Left forelimb (tissue), 1 donor: ENCODE measurements around the gene LZTR1.

Source experiments
- DNase-seq: peaks from one replicate; pipeline ENCODE4 v3.0.0-alpha.2; 2018; ENCODE audit warnings: low spot score

LZTR1 gene

DNA sequence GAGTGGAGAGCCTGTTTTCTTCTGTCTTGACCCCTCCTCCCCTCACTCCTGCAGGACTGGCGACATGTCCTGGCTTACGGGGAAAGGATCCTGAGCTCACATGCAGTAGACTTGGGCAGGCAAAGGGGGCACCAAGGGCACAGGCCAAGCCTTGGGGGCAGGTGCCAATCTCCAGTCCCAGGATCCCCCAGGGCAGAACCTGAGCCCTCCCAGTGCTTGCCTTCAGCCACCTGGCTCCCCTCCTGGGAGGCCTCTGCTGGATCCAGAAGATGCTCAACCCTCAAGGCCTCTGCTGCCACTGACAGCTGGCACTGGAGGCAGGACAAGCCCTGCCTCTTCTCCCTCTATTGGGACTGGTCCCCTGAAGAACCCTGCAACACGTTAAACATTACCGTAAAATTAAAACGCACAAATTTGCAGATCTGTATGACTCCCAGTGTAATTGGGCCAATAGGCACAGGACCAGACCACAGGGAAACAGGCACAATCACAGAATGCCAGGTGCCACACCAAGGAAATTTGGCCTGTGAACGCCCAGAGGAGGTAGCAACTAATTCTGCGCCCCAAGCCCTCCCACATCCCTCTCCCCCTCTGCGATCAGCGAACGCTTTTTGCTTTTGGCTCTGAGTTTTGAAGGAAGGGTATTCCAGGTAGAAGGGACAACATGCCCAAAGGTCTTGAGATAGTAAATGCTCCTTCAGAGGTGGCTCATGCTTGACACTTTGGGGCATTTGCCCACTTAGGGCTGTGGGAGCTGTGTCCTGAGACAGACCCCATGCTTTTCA, 967 bp upstream of the LZTR1 start:
- DNase-seq, result no peak

DNA sequence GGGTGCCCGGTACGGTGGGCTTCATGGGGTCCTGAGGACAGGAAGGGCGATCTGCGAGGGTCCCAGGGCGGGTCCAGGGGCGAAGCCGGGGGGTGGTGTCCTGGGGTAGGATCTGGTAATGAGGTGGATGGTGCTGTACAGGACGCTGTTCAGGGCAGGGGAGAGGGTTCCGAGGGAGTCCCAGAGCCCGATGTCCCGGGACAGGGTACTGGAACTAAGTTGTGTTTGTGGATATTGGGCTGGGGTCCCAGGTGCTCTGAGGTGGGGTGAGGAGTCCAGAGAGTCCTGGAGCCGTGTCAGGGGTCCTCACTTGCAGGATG, 426 bp downstream of the LZTR1 start:
- no peak for DNase-seq

DNA sequence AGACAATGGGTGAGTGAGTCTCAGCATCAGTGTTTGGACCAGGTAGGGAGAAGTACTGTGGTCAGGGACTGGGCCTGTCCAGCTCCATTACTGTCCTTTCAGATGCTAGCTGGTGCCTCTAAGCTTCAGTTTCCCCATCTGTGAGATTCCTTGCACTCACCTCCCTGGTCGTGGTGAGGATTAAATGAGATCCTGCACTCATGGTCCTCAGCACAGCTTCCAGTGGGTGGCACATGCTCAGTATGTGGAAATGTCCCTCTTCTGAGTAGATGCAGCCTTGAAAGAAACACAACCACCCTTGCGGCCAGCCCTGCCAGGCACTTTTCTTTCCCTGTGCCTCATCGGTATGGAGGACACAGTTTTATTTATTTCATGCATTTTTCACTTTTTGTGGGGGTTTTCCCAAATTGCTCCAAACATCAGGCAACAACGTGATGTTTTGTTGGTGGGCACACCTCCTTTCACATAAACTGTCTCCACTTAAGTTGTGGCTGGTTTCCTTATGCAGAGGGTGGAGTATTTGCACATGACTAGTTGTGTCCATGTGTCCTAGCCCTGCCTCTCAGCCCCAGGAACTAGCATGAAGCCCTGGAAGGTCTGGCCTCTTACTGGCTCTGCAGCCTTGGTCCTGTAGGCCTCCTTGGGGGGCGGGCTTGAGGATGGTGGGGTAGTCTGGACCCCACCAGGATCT, 1.1 kb downstream of the LZTR1 start:
- no peak for DNase-seq

DNA sequence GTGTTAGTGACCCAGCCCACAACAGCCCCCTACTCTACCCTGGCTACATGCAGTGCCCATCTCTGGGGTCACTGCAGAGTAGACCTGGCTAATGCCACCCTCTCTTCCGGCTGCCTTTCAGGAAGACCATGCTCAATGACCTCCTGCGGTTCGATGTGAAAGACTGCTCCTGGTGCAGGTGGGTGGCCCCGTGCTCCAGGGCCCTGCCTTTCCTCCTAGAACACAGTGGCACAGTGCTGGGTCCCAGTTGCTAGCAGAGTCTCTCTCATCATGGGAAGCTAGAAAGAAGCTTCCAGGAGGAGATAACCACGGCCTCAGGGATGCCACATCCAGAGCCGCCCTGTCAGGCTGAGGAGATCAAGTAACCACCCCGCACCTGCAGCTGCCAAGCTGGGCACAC, 3.6 kb downstream of the LZTR1 start:
- no peak for DNase-seq

DNA sequence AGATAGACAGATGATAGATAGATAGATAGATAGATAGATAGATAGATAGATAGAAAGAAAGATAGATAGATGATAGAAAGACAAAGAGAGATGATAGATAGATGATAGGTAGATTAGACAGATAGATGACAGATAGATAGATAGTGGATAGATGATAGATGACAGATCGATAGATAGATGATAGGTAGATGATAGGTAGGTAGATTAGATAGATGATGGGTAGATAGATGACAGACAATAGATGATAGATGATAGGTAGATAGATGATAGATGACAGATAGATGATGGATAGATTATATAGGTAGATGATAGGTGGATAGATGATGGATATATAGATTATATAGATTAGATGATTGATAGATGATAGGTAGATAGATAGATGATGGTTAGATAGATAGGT, 4.3 kb downstream of the LZTR1 start:
- no peak for DNase-seq

DNA sequence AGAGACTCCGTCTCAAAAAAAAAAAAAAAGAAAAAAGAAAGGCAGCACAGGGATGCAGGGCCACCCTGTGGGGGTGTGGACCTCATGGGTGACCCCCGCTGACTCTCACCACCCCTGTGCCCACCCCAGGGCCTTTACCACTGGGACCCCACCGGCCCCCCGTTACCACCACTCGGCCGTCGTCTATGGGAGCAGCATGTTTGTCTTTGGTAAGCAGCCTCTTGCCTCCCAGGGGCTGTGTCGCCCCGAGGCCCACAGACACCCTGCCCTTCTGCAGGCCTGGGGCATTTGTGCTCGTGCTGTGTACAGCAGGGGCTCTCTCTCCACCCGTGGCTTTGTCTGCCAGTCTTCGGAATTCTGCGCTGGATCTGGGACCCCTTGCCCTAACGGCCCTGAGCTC, 5.3 kb downstream of the LZTR1 start:
- no peak for DNase-seq

DNA sequence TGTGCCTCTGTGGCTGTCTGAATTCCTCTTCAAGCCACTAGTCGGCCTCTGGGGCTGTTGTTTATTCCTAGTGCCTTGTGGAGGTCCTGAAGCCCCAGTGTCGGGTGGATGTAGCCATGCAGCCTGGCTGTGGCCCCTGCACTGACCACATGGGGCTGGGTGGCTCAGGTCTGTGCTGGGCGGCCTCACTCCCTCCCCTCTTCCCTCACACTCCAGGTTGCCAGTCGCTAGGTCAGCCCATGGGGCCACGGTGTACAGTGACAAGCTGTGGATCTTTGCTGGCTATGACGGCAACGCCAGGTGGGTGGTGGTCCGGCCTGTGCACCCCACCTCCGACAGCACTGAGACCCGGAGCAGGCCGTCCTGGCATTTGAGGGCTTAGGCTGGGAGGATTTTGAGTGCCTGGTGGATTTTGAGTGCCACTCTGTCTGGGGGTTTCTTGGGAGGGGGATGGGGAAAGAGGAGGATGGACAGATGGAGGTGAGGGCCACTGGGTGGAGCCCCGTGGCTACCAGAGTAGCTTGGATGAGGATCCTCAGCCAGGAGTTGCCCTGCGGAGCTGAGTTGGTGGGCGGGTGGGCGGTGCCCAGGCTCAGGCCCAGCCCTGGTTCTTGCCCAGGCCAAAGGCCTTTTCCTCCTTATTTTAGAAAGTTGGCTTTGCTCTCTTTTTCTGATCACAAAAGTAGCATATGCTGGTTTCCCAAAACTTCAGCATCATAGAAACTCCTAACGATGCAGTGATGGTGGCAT, 6.7 kb downstream of the LZTR1 start:
- no peak for DNase-seq

DNA sequence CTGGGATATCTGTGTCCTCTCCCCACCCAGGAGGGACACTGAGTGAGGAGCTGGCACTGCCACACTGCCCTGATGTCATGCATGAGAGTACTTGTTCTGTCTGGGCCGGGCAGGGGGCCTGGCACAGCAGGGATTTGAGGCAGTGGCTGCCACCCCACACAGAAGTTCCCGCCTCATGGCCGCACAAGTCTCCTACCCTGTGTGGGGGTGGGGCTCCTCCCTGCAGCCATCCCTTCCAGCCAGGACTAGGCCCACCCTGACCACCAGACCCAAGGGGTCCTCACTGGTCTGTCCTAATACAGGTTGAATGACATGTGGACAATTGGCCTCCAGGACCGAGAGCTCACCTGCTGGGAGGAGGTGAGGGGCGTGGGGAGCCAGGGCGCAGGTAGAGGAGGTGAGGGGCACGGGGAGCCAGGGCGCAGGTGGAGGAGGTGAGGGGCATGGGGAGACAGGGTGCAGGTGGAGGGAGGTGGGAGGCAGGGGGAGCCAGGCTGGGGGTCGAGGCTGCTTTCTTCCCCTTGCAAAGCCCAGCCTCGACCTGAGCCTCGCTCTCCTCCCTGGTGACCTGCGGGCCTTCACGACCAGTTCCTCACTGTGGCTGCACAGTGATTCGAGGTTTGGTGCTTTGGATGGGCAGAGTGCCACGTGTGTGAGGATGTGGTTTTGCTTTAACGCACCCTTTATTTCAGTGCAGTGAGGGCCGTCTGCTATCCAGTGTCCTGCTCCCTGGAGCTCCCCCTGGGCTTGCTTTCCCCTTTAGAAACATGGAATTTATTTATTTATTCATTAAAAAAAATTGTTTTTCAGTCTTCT, 7.4 kb downstream of the LZTR1 start:
- no peak for DNase-seq

DNA sequence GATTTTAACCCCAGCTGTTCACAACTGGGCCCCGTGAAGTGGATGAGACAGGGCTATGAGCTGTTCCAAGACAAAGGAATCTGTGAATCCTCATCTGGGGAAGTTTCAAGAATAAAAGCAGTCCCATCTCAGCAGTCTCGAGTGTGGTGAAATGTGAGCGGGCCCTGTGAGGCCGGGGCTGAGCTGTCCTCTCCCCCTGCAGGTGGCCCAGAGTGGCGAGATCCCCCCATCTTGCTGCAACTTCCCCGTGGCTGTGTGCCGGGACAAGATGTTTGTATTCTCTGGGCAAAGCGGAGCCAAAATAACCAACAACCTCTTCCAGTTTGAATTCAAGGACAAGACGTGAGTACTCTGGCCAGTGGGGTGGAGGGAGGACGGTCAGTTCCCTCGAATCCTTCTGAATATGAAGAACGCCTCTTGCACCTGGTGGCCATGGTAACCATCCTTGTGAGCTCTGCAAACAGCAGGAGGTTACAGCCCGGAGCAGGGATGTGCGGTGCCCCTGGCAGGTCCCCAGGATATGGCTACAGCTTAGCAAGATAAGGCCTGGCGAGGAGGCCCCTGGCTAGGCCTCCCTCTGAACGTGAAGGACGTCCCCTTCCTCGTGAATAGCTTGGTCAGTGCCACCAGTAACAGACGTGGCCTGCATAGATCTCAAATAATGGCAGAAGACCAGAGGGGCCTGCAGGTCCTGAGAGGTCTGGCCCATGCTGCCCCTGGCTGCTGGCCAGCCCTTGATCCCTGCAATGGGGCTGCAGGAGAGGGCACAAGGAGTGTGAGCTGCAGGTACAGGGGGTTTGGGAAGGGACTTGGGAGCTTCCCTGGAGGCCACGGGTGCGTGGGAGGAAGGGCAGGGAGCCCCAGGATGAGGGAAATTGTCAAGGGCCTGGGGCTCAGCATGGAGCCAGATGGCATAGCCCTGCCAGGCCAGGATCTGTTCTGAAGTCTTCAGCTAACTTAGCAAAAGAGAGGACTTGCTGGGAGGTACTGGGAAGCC, 8.4 kb downstream of the LZTR1 start:
- no peak for DNase-seq

DNA sequence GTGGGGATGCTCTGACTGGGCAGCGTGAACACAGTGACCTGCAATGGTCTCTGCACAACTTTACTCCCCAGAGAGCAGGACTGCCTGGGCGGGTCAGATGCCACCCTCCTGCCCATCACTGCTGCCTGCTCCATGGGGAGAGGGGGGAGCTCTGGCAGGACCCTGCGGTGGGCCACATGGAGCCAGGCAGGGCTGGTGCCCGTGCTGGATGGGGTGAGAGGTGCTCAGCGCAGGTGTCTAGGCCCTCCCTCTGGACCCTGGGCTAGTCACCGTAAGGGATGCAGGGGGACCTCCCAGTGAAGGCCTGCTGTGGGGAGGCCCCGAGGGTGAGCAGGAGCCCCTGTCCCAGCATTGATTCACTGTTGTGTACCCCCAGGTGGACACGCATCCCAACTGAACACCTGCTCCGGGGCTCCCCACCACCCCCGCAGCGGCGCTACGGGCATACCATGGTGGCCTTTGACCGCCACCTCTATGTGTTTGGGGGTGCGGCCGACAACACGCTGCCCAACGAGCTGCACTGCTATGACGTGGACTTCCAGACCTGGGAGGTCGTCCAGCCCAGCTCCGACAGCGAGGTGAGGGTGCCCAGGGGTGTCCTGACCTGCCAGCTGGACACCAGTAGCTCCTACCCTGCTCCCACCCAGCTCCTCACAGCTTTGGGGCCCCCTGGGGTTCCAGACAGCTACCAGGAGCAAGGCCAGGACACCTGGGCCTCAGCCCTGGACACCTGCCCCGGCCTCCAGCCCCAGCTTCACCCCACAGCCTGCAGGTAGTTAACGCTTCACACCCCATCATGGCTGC, 9.4 kb downstream of the LZTR1 start:
- no peak for DNase-seq

DNA sequence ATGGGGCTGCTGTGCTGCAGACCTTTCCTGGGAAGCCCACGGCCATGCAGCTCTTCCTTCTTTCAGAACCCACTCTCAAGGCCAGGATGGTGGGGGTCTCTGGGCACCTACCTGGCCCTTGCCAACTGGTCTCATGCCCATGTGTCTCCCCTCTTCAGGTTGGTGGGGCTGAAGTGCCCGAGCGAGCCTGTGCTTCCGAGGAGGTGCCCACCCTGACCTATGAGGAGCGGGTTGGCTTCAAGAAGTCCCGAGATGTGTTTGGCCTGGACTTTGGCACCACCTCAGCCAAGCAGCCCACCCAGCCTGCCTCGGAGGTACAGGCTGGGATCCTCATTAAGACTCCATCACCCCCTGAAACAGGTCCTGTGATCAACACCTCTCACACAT, 10.0 kb downstream of the LZTR1 start:
- no peak for DNase-seq

DNA sequence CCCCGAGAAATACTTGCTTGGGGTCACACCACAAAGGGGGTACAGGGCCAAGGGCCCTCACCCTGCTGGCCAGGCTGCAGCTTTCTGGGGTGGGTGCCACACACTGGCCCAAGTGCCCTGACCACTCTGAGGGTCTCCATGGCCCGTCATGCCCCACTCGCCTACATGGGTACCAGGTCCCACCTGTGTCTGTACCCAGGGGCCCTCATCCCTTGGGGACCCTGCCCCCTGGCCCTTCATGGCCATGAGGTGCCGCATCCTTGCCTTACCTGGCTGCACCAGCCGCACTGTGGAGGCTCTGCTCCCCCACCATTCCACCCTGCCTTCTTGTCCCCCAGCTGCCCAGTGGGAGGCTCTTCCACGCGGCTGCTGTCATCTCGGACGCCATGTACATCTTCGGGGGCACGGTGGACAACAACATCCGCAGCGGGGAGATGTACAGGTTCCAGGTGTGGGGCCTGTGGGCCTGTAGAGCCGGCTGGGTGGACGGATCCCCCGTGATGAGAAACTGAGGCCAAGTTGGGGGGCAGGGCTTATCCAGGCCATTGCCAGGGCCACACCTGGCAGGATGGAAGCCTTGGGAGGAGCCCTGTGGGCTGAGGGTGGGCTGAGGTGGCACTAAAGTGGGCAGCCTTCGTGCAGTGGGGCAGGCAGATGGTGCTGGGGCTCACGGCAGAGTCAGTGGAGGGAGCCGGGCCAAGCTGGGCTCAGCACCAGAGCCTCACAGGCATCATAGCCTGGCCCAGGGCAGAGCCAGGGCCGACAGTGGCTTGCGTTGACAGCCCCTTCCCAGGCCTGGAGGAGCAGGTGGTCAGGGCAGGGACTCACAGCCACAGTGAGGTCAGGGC, 10.6 kb downstream of the LZTR1 start:
- DNase-seq, result no peak

DNA sequence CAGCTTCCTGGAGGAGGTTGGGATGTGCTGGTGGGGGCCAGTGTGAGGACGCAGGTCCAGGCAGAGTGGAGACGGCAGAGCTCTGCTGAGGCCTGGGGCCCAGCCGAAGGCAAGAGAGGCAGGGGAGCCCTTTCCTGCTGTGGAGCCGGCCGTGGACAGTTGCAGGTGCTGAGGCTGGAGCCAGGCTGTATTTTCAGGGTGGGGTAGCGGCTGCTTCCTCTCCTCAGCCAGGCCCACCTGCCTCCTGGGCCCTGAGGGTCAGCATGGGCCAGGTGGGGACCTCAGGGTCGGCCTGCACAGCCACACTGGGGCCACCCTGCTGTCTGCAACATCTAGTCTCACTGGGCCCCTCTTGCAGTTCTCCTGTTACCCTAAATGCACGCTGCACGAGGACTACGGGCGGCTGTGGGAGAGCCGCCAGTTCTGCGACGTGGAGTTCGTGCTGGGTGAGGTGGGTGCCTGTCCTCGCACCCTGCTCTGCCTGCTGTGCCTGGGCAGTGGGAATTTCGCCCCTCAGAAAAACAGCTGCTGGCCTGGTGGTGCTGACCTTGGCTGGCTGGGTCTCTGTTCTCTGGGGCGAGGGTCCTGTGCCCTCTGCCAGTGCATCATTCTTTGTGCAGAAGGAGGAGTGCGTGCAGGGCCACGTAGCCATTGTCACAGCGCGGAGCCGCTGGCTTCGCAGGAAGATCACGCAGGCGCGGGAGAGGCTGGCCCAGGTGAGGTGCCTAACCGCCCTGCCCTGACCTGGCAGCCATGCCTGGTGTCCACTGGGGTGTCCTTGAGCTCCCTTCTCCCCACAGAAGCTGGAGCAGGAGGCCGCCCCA, 11.4 kb downstream of the LZTR1 start:
- no peak for DNase-seq

DNA sequence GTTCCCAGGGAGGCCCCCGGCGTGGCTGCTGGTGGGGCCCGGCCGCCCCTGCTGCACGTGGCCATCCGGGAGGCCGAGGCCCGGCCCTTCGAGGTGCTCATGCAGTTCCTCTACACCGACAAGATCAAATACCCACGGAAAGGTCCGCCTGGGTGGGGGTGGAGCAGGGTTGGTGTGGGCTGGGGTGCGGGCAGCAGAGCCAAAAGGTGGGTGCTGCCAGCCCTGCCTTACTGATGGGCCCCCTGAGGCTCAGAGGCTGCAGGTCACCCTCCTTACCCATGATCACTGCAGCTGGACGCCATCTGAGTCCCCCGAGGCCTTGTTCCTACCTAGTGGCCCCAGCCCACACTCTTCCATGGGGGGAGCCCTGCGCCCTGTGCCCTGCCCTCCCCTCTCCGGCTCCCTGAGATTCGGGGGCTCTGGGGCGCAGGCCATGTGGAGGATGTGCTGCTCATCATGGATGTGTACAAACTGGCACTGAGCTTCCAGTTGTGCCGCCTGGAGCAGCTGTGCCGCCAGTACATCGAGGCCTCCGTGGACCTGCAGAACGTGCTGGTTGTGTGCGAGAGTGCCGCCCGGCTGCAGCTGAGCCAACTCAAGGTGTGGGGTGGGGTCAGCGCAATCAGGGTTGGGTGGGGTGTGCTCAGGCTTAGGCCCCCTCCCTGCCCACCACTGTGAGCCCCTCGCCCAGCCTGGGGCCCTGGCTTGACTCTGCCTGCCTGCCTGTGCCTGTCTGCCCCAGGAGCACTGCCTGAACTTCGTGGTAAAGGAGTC, 12.2 kb downstream of the LZTR1 start:
- DNase-seq, result no peak

DNA sequence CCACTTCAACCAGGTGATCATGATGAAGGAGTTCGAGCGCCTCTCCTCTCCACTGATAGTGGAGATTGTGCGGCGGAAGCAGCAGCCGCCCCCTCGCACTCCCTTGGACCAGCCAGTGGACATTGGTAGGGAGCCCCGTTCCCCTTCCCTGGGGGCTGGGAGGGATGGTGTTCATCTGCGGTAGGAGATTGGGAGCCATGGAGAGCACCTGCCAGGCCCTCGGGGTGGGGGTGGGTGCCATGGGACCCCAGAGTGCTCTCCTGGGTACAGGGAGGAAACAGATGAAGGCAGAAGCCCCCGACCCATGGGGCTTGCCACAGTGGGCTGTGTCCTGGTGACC, 12.8 kb downstream of the LZTR1 start:
- no peak for DNase-seq

DNA sequence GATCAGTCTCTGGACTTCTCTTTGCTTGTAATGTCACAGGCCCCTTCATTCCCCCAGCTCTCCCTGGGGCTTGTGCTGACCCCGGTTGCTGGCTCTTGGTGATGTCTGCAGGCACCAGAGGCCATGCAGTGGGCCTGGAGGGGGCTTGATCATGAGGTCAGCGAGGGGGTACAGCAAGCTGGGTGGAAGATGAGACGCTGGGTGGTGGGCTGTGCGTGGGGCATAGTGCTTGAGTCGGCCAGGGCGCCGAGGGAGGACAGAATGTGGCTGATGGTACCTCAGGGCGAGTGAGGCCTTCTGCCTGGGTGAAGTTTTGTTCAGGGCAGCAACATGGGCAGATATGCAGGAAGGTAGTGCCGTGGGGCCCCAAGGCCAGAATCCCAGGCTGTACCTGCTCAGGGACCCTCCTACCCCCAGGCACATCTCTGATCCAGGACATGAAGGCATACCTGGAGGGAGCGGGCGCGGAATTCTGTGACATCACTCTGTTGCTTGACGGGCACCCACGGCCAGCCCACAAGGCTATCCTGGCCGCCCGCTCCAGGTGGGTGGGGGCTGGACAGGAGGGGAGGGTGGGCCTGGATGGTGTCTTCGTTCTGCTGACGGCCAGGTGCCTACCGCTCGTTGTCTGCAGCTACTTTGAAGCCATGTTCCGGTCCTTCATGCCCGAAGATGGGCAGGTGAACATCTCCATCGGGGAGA, 13.4 kb downstream of the LZTR1 start:
- no peak for DNase-seq

DNA sequence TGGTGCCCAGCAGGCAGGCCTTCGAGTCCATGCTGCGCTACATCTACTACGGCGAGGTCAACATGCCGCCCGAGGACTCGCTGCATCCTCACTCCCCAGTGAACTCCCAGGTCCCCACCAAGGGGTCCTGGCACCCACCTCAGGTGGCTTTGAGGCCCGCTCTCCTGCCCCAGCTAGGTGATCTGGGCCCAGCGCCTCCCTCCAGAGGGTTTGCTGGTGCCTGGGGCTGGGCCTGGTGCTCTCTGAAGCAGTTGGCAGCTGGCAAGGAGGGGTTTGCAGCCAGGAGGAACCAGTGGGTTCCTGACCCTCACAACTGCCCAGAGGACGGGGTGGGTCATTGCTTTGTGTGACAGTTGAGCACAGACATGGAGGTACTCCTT, 13.9 kb downstream of the LZTR1 start:
- no peak for DNase-seq
